Measurements from ENCODE around the gene DNM3. TPM values are rescaled to one million over a fixed set of nuclear protein-coding genes. Genes with fewer than 3 reads are reported as not detected.

Gene DNM3
- total and polyA plus RNA-seq, 9 donors: 3.1 to 6.5 (median 4.4) TPM

DNA sequence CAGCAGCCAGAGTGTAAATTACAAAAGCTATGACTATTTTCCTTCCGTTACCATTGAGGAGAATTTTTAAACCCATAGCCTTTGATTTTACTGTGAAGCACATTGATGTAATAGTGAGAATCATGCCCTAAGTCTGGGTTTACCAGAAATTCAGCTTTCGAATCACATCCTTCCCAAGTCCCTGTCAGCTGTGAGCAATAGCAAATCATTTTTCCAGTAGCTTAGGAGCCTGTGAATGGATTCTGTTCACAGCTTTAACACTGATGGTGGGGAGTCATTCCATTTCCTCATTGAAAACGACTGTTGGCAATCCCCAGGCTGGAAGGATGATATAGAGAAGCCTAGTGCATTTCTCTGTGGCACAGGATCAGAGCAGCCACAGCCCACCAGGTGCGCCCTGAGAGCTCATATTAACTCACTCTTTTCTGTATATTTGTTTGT is 497.0 kb downstream of the DNM3 start:
- TF ChIP-seq, protein P1, sequence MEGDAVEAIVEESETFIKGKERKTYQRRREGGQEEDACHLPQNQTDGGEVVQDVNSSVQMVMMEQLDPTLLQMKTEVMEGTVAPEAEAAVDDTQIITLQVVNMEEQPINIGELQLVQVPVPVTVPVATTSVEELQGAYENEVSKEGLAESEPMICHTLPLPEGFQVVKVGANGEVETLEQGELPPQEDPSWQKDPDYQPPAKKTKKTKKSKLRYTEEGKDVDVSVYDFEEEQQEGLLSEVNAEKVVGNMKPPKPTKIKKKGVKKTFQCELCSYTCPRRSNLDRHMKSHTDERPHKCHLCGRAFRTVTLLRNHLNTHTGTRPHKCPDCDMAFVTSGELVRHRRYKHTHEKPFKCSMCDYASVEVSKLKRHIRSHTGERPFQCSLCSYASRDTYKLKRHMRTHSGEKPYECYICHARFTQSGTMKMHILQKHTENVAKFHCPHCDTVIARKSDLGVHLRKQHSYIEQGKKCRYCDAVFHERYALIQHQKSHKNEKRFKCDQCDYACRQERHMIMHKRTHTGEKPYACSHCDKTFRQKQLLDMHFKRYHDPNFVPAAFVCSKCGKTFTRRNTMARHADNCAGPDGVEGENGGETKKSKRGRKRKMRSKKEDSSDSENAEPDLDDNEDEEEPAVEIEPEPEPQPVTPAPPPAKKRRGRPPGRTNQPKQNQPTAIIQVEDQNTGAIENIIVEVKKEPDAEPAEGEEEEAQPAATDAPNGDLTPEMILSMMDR (IDR thresholded peaks at IDR 0.05): no peak
- TF ChIP-seq EP300 (IDR thresholded peaks at IDR 0.05): no peak
- TF ChIP-seq POLR2A (IDR thresholded peaks at IDR 0.05): no peak
- no peaks in the 10 kb centered on the region for H3K36me3 ChIP-seq
- H3K27ac ChIP-seq: no peak overlapping the region
- DNase-seq: no peak
- no peaks in the 10 kb centered on the region for H3K9me3 ChIP-seq
- H3K4me3 ChIP-seq: no peak overlapping the region
- 81 to 83% (median 83%) methylated on average over 4 of the region's 4 CpGs for WGBS, 3 donors
- intact Hi-C loops (cut with DNase I): loop anchor here in 1 of 4 donors (1.0 kb wide), 1 partner anchor 174 kb away; no protein-coding TSS in a partner anchor
- no peaks in the 10 kb centered on the region for H3K4me1 ChIP-seq (ENCODE audit: insufficient read depth)
- H3K27me3 ChIP-seq: no peaks in the 10 kb centered on the region

DNA sequence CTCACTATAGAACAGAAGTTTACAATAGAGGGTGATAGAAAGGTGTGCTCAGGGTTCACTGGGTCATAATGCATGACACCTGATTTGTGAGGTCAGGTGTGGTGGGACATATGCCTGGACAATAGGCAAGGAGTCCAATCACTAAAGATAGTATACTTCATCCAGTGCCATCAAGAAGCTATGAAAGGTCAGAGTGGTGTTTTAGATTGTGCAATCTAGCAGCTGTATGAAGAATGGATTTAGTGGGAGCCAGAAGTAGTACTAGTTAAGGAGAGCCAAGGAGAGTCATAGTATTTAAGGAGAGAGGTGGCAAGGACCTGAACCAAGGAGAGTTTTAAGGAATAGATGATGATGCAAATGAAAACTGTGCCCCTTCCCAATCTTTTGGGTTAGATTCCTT is 498.5 kb downstream of the DNM3 start:
- Histone ChIP-seq H3K27ac (no peak overlapping the region), H3K9me3 (no peaks in the 10 kb centered on the region), H3K4me3 (no peak overlapping the region), H3K36me3 (no peaks in the 10 kb centered on the region), H3K27me3 (no peaks in the 10 kb centered on the region), H3K4me1 (ENCODE audit: insufficient read depth) (peaks cover 2% of the 10 kb centered on the region)
- DNase-seq: no peak
- intact Hi-C loops (cut with DNase I): no loop called here
- TF ChIP-seq, protein P1 (IDR thresholded peaks at IDR 0.05): no peak
- no peak for TF ChIP-seq EP300 (IDR thresholded peaks at IDR 0.05)
- TF ChIP-seq POLR2A (IDR thresholded peaks at IDR 0.05): no peak

DNA sequence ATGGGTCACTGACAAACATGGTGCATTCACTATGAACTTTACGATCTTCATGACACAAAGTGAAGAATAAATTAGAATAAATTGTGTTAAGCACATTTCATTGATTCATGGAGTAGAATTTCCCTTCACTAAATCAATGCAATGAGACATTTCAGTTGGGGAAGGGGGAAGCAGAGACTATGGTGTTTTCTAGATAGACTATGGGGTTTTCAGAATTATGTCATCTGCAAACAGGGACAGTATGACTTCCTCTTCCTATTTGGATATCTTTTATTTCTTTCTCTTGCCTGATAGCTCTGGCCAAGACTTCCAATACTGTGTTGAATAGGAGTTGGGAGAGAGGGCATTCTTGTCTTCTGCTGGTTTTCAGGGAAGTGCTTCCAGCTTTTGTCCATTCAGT is 499.2 kb downstream of the DNM3 start:
- intact Hi-C loops (cut with DNase I): no loop called here
- no peak for DNase-seq
- 93 to 100% (median 99%) methylated on average over 1 of the region's 1 CpG for WGBS, 3 donors
- H3K27me3 ChIP-seq: no peaks in the 10 kb centered on the region
- TF ChIP-seq EP300 (IDR thresholded peaks at IDR 0.05) (no peak), POLR2A (IDR thresholded peaks at IDR 0.05) (no peak)
- TF ChIP-seq, protein P1 (IDR thresholded peaks at IDR 0.05): no peak
- no peak overlapping the region for H3K27ac ChIP-seq
- H3K9me3 ChIP-seq: no peaks in the 10 kb centered on the region
- no peaks in the 10 kb centered on the region for H3K36me3 ChIP-seq
- peaks cover 2% of the 10 kb centered on the region for H3K4me1 ChIP-seq (ENCODE audit: insufficient read depth)
- no peak overlapping the region for H3K4me3 ChIP-seq

DNA sequence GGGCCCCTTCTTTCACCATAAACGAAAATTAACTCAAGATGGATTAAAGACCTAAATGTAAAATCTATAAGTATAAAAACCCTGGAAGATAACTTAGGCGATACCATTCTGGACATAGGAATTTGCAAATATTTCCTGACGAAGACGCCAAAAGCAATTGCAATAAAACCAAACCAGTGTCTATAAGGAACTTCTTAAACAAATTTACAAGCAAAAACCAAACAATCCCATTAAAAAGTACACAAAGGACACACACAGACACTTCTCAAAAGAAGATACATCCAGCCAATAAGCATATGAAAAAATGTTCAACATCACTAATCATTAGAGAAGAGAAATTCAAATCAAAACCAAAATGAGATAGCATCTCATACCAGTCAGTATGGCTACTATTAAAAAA is 500.4 kb downstream of the DNM3 start:
- no peak overlapping the region for H3K4me3 ChIP-seq
- no peak overlapping the region for H3K27ac ChIP-seq
- no peaks in the 10 kb centered on the region for H3K9me3 ChIP-seq
- no peaks in the 10 kb centered on the region for H3K36me3 ChIP-seq
- TF ChIP-seq, protein P1 (IDR thresholded peaks at IDR 0.05): no peak
- TF ChIP-seq EP300 (IDR thresholded peaks at IDR 0.05): no peak
- TF ChIP-seq POLR2A (IDR thresholded peaks at IDR 0.05): no peak
- WGBS, 3 donors: 95 to 97% (median 97%) methylated on average over 4 of the region's 4 CpGs
- H3K4me1 ChIP-seq (ENCODE audit: insufficient read depth): peaks cover 2% of the 10 kb centered on the region
- DNase-seq: no peak
- intact Hi-C loops (cut with DNase I): no loop called here
- no peaks in the 10 kb centered on the region for H3K27me3 ChIP-seq
